Mesothelial cell of epicardium (in vitro differentiated cells): ENCODE measurements around the gene MCCC1. TPM values are rescaled to one million over a fixed set of nuclear protein-coding genes. Genes with fewer than 3 reads are reported as not detected.

Source experiments
- DNase-seq, 2 experiments: peaks; one replicate each; pipeline ENCODE4 v3.0.0; 2021; ENCODE audit warnings: low spot score in 2 of 2; ENCODE audit not compliant: unreplicated experiment in 2 of 2
- H3K27ac Mint-ChIP-seq: 2 replicates; pipeline ENCODE4 v1.8.0; 2021; ENCODE audit warnings: mixed read lengths
- H3K27me3 Mint-ChIP-seq: 2 replicates; pipeline ENCODE4 v1.8.0; 2021; ENCODE audit warnings: low read depth, mixed read lengths
- H3K36me3 Mint-ChIP-seq: 2 replicates; pipeline ENCODE4 v1.8.0; 2021; ENCODE audit warnings: mixed read lengths
- H3K4me1 Mint-ChIP-seq: 2 replicates; pipeline ENCODE4 v1.8.0; 2021; ENCODE audit warnings: mixed read lengths
- H3K4me3 Mint-ChIP-seq: 2 replicates; pipeline ENCODE4 v1.8.0; 2021; ENCODE audit warnings: mild to moderate bottlenecking, moderate library complexity, mixed read lengths
- H3K9me3 Mint-ChIP-seq: 2 replicates; pipeline ENCODE4 v1.8.0; 2021; ENCODE audit warnings: mixed read lengths
- total RNA-seq: library from RNA; stranded (reverse); gene quantifications from 3 replicates; pipeline ENCODE4 v1.2.1, GENCODE V29; 2021
- TF ChIP-seq, protein P1 (sequence below): fragments of 200-600 bp; sonication (generic); IDR thresholded peaks from one replicate; pipeline ENCODE4 v1.5.0; 2021; ENCODE audit warnings: antibody characterized with exemption; ENCODE audit not compliant: unreplicated experiment

MCCC1 gene
- total RNA-seq, 1 donor from 2014 or later = 37.3 TPM

DNA sequence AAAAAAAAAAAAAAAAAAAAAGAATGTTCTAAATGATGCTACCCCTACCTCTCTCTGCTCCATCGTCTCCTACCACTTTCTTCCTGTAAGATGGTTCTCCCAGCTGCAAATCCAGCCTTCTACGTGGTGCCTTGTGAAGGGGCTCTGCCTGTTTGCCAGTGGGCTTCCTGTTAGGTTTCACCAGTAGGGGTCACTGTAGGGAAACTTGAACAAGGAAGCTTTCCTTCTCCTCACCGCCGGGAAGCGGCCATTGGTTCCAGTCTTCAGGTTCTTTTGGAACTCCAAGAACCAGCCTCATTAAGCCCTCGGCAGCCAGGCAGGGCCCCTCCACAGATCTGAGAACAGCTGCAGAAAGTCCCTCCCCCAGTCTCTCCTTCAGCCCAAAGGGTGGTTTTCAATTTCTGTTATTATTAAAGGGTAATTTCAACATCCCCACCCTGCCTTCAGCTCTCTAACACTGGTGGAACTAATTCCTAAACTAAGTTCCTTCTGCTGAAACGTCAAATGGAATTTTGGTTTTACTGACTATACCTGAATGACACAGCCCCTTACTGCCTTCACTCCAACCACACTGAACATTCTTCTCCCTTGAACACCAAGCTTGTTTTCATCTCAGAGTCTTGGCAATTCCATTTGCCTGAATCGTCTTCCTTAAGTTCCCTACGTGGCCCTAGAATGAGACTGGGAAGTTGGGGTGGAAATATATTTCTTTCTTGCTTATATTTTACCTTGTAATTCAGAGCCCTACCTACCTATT lies 13.5 kb downstream of the MCCC1 start:
- Mint-ChIP-seq H3K9me3 (peaks cover 4% of the 10 kb centered on the region), H3K27ac (no peak overlapping the region), H3K36me3 (peaks cover 61% of the 10 kb centered on the region), H3K4me3 (no peak overlapping the region), H3K4me1 (no peaks in the 10 kb centered on the region), H3K27me3 (no peaks in the 10 kb centered on the region)
- DNase-seq = no peak
- TF ChIP-seq, protein P1, sequence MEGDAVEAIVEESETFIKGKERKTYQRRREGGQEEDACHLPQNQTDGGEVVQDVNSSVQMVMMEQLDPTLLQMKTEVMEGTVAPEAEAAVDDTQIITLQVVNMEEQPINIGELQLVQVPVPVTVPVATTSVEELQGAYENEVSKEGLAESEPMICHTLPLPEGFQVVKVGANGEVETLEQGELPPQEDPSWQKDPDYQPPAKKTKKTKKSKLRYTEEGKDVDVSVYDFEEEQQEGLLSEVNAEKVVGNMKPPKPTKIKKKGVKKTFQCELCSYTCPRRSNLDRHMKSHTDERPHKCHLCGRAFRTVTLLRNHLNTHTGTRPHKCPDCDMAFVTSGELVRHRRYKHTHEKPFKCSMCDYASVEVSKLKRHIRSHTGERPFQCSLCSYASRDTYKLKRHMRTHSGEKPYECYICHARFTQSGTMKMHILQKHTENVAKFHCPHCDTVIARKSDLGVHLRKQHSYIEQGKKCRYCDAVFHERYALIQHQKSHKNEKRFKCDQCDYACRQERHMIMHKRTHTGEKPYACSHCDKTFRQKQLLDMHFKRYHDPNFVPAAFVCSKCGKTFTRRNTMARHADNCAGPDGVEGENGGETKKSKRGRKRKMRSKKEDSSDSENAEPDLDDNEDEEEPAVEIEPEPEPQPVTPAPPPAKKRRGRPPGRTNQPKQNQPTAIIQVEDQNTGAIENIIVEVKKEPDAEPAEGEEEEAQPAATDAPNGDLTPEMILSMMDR = peak; percentile 31

DNA sequence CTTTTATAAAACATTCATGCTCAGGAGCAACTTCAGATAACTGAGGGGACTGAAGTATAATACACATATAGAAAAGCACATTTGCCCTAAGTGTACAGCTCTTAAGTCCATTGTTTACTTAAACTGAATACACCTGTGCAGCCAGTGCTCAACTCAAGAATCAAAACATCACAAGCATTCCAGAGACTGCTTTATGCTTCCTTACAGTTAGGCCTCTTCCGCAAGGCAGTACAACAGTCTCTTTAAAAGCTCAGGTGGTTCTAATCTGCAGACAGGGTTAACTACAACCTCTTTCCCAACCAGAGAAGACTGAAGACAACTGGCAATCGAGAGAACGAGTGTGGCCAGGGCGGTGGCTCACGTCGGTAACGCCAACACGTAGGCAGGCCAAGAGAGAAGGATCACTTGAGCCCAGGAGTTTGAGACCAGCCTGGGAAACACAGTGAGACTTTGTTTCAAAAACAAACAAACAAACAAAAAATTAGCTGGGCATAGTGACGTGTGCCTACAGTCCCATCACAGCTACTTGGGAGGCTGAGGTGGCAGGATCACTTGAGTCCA lies 16.9 kb downstream of the MCCC1 start:
- Mint-ChIP-seq H3K9me3 (peaks cover 30% of the 10 kb centered on the region), H3K4me1 (no peaks in the 10 kb centered on the region), H3K36me3 (peaks cover 70% of the 10 kb centered on the region), H3K4me3 (no peak overlapping the region), H3K27ac (no peak overlapping the region), H3K27me3 (no peaks in the 10 kb centered on the region)
- no peak for DNase-seq
- TF ChIP-seq, protein P1 = no peak

DNA sequence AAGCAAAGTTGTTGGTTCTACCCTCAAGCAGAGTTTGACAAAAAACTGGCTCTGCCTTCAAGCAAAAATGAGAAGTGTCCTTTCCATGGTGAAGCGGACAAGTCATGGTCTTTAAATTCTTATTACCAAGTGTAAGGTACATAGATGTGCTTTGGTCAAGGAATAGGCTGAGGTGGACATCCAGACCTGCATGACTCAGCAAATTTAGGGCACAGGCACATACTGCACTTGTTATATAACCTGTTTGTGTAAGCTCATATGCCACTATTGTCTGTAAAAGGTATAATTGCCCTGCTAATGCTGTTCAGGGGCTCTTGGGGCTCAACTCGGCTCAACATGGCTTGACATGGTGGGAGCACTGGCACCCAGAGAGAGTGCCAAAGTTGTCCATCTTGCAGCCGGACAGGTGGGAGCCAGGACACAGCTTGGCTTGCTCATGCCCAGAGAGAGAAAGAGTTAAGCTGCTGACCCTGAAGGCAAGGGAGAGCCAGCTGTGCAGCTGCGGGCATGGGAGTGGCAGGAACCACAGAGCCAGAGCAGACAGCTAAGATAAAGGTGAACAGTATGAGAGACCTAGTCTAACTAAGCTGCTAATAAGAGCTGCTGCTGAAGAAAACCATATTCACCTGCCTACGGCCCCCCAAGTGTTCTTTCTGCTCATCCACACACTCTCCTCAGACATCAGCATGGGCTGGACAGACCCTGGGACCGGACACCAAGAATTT lies 17.7 kb downstream of the MCCC1 start:
- no peaks in the 10 kb centered on the region for H3K27me3 Mint-ChIP-seq
- DNase-seq = no peak
- H3K9me3 Mint-ChIP-seq = peaks cover 38% of the 10 kb centered on the region
- peaks cover 75% of the 10 kb centered on the region for H3K36me3 Mint-ChIP-seq
- no peak overlapping the region for H3K4me3 Mint-ChIP-seq
- TF ChIP-seq, protein P1 = no peak
- H3K4me1 Mint-ChIP-seq = no peaks in the 10 kb centered on the region
- no peak overlapping the region for H3K27ac Mint-ChIP-seq

DNA sequence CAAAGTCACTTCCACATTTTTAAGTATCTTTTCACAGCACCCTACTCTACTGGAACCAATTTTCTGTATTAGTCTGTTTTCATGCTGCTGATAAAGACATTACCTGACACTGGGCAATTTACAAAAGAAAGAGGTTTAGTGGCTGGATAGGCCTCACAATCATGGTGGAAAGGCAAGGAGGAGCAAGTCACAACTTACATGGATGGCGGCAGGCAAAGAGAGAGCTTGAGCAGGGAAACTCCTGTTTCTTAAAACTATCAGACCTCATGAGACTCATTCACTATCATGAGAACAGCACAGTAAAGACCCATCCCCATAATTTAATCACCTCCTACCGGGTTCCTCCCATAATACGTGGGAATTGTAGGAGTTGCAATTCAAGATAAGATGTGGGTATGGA lies 18.7 kb downstream of the MCCC1 start:
- Mint-ChIP-seq H3K4me3 (no peak overlapping the region), H3K9me3 (peaks cover 38% of the 10 kb centered on the region), H3K4me1 (no peaks in the 10 kb centered on the region), H3K27me3 (no peaks in the 10 kb centered on the region), H3K27ac (no peak overlapping the region), H3K36me3 (peaks cover 78% of the 10 kb centered on the region)
- TF ChIP-seq, protein P1 = no peak
- no peak for DNase-seq

DNA sequence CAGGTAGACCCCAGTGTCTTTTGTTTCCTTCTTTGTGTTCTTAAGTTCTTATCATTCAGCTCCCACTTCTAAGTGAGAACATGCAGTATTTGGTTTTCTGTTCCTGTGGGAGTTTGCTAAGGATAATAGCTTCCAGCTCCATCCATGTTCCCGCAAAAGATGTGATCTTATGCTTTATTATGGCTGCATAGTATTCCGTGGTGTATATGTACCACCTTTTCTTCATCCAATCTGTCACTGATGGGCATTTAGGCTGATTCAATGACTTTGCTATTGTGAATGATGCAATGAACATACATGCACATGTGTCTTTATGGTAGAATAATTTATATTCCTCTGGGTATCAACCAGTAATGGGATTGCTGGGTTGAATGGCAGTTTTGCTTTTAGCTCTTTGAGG lies 24.4 kb downstream of the MCCC1 start:
- no peak for DNase-seq
- H3K9me3 Mint-ChIP-seq = peaks cover 33% of the 10 kb centered on the region
- TF ChIP-seq, protein P1 = no peak
- H3K4me1 Mint-ChIP-seq = peaks cover 3% of the 10 kb centered on the region
- H3K27ac Mint-ChIP-seq = no peak overlapping the region
- no peak overlapping the region for H3K4me3 Mint-ChIP-seq
- H3K36me3 Mint-ChIP-seq = peaks cover 59% of the 10 kb centered on the region
- H3K27me3 Mint-ChIP-seq = no peaks in the 10 kb centered on the region
